NCI-H774 (cell line): ENCODE measurements around the gene GLCE.

ENCODE experiments used
- DNase-seq: peaks from one replicate; lab custom pipeline; 2025; lab: John Stamatoyannopoulos, UW

Gene GLCE

DNA sequence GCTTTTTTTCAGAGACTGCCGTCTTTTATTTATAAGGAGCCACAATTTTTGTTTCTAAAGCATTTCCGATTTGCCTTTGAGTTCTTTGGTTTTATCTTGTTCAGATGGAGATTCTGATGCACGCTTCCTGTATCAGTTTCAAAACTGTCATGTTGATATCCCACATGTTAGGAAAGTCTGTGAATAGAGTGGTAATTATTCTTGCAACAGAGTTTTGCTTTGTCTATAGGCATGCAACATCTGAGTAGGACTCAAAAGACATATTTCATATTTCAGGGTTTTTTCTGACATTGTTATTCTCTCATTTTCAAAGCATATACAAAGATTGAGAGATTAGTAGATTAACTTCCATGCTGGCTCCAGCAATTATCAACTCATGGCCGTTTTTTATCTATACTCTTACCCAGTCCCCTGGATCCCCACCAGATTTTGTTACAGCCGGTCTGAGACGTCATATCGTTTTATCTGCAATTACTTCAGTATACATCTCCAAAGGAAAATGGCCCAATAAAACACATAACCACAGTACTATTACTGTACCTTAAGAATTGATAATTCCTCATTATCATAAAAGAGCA lies 160.6 kb downstream of the GLCE start:
- DNase-seq, result no peak
